Trophoblast cell (in vitro differentiated cells and primary cell): ENCODE measurements around the gene C19orf85.

Experiments
- DNase-seq, 2 donors: peaks; one replicate each; pipeline ENCODE4 v3.0.0-alpha.2; 2016
- H2AFZ ChIP-seq: 2 replicates; pipeline ENCODE4 v1.6.1; 2013; ENCODE audit warnings: low read length, moderate library complexity, mild to moderate bottlenecking; ENCODE audit not compliant: insufficient read depth, poor library complexity
- H2AK5ac ChIP-seq: 2 replicates; pipeline ENCODE4 v1.6.1; 2013; ENCODE audit warnings: mild to moderate bottlenecking, low read length
- H2BK120ac ChIP-seq: 2 replicates; pipeline ENCODE4 v1.6.1; 2013; ENCODE audit warnings: low read length, mild to moderate bottlenecking, moderate library complexity; ENCODE audit not compliant: insufficient read depth, poor library complexity
- H2BK12ac ChIP-seq: 2 replicates; pipeline ENCODE4 v1.6.1; 2013; ENCODE audit warnings: mild to moderate bottlenecking, low read length, moderate library complexity
- H2BK5ac ChIP-seq: 2 replicates; pipeline ENCODE4 v1.6.1; 2013; ENCODE audit warnings: low read length, low read depth, moderate library complexity, mild to moderate bottlenecking; ENCODE audit not compliant: poor library complexity
- H3K14ac ChIP-seq: 2 replicates; pipeline ENCODE4 v1.6.1; 2013; ENCODE audit warnings: mild to moderate bottlenecking, low read length
- H3K18ac ChIP-seq: 2 replicates; pipeline ENCODE4 v1.6.1; 2013; ENCODE audit warnings: mild to moderate bottlenecking, low read length
- H3K23ac ChIP-seq: 2 replicates; pipeline ENCODE4 v1.6.1; 2013; ENCODE audit warnings: low read length
- H3K27ac ChIP-seq: 2 replicates; pipeline ENCODE4 v1.5.1; 2013; ENCODE audit warnings: low read depth, mild to moderate bottlenecking, inconsistent platforms, low read length, moderate library complexity
- H3K27me3 ChIP-seq: 2 replicates; pipeline ENCODE4 v1.6.1; 2013; ENCODE audit warnings: inconsistent platforms, mild to moderate bottlenecking, low read length, moderate library complexity; ENCODE audit not compliant: insufficient read depth
- H3K36me3 ChIP-seq, 2 experiments: 1 replicate in 1 of 2; 2 replicates in 1 of 2; pipeline ENCODE4 v1.6.1; 2013; ENCODE audit warnings: low read length in 2 of 2, mild to moderate bottlenecking in 2 of 2, moderate library complexity in 1 of 2; ENCODE audit not compliant: insufficient read depth in 2 of 2, control insufficient read depth in 1 of 2
- H3K4ac ChIP-seq: 2 replicates; pipeline ENCODE4 v1.6.1; 2013; ENCODE audit warnings: low read depth, mild to moderate bottlenecking, low read length, moderate library complexity
- H3K4me1 ChIP-seq, 2 experiments: 1 replicate in 1 of 2; 2 replicates in 1 of 2; pipeline ENCODE4 v1.6.1; 2013; ENCODE audit warnings: low read length in 2 of 2, mild to moderate bottlenecking in 2 of 2, moderate library complexity in 1 of 2; ENCODE audit not compliant: insufficient read depth in 2 of 2, control insufficient read depth in 1 of 2
- H3K4me2 ChIP-seq: 2 replicates; pipeline ENCODE4 v1.6.1; 2013; ENCODE audit warnings: inconsistent platforms, mild to moderate bottlenecking, low read length, moderate library complexity
- H3K4me3 ChIP-seq: 2 replicates; pipeline ENCODE4 v1.5.1; 2013; ENCODE audit warnings: mild to moderate bottlenecking, low read depth, low read length, inconsistent platforms
- H3K79me1 ChIP-seq: one replicate; pipeline ENCODE4 v1.6.1; 2013; ENCODE audit warnings: low read length
- H3K79me2 ChIP-seq: 2 replicates; pipeline ENCODE4 v1.6.1; 2013; ENCODE audit warnings: low read length, mild to moderate bottlenecking; ENCODE audit not compliant: control insufficient read depth, insufficient read depth, poor library complexity
- H3K9ac ChIP-seq: 2 replicates; pipeline ENCODE4 v1.6.1; 2013; ENCODE audit warnings: mild to moderate bottlenecking, low read length
- H3K9me3 ChIP-seq: 2 replicates; pipeline ENCODE4 v1.6.1; 2013; ENCODE audit warnings: low read depth, mild to moderate bottlenecking, control low read depth, inconsistent platforms, low read length; ENCODE audit not compliant: insufficient read depth
- H4K12ac ChIP-seq: 2 replicates; pipeline ENCODE4 v1.6.1; 2013; ENCODE audit warnings: low read depth, mild to moderate bottlenecking, low read length, moderate library complexity
- H4K8ac ChIP-seq: 2 replicates; pipeline ENCODE4 v1.6.1; 2013; ENCODE audit warnings: low read depth, mild to moderate bottlenecking, low read length, moderate library complexity
- H4K91ac ChIP-seq: one replicate; pipeline ENCODE4 v1.6.1; 2013; ENCODE audit warnings: low read depth, mild to moderate bottlenecking, low read length, moderate library complexity
- WGBS: extraction: QIAGEN DNeasy Blood & Tissue Kit; methylation state at CpG from one replicate; pipeline ENCODE4 v1.1.7; 2013; ENCODE audit warnings: missing lambda C conversion rate; ENCODE audit not compliant: insufficient read length, insufficient coverage; ENCODE audit errors: extremely low coverage; 5-methylcytosine and 5-hydroxymethylcytosine counted together

Gene C19orf85

DNA sequence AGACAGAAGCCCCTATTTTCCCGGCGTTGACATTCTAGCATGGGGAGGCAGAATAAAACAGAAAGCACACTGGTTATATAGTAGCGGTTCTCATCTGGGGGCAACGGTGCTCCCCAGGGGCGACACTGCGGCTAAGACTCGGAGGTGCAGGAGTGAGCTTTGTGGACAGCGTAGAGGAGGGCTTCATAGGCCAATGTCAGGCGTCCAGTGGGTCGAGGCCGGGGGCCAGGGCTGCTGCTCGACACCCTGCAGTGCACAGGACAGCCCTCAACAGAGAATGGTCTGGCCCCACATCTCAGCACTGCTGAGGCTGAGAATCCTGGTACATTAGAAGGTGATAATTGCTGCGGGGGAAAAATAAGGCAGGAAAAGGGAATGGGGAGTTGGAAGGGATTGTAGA is 13.4 kb upstream of the C19orf85 start:
- Histone ChIP-seq H2AFZ (no peak overlapping the region), H3K27me3 (no peaks in the 10 kb centered on the region), H2BK5ac (no peak overlapping the region), H2AK5ac (peak overlapping the region; percentile 20), H3K23ac (no peak overlapping the region), H4K91ac (no peak overlapping the region), H3K79me2 (no peaks in the 10 kb centered on the region), H3K36me3 (peaks cover 12% of the 10 kb centered on the region in 2 experiments), H3K9me3 (peaks cover 1% of the 10 kb centered on the region), H2BK120ac (no peak overlapping the region), H3K9ac (no peak overlapping the region), H3K27ac (no peak overlapping the region), H3K18ac (no peak overlapping the region), H4K12ac (no peak overlapping the region), H3K4me3 (no peak overlapping the region), H3K14ac (peak overlapping the region; percentile 22), H3K4me2 (no peak overlapping the region), H3K79me1 (peaks cover 4% of the 10 kb centered on the region), H3K4ac (peak overlapping the region; percentile 28), H2BK12ac (peak overlapping the region; percentile 33), H3K4me1 (peaks cover 4 to 8% of the 10 kb centered on the region in 2 experiments), H4K8ac (no peak overlapping the region)
- no peak for DNase-seq
- 100% methylated on average over 1 of the region's 13 CpGs for WGBS

DNA sequence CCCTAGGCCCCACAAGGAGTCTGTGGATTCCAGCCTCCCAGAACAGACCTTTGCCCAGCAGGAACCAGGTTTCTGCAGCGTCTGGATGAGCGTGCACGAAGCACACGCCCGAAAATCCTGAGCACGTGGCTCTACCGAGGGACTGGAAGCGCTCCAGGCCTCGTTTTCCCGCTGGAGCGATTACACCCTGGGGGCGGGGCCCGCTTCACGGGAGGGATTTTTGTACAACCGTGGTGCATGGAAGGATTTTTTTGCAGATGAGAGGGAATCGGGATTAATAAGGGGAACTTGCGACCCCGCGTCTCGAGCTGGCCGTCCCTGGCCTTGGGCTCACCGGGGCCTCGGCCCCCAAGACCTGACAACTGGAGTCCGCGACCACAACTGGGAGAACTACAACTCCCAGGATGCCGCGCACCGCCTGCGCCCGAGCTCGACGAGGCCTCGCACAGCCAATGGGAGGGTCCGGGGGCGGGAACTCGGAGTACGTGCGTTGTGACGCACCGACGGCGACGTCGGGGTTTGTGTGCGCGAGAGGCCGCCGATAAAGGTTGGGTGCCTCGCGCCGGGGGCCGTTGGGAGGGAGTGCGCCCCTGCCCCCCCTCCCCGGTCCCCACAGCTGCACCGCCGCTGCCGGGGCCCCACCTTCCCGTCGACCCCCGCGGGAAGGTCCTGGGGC is 11.7 kb upstream of the C19orf85 start, which contains the start of gene ZNF628:
Gene ZNF628, plus strand, starts transcription at position 518 of the 676 bp plus-strand sequence. CDS start 3,294 bp downstream, outside the sequence.
- H2BK12ac ChIP-seq, result no peak within 1 kb of the TSS
- H3K27ac ChIP-seq, result peak within 1 kb of the TSS; percentile 75
- H4K8ac ChIP-seq, result peak within 1 kb of the TSS; percentile 91
- no peaks in the 10 kb centered on the region for H3K79me2 ChIP-seq
- peak within 1 kb of the TSS; percentile 56 for H2BK120ac ChIP-seq
- no peak within 1 kb of the TSS for H3K23ac ChIP-seq
- peak; percentile 97 to 98 for DNase-seq
- H3K9ac ChIP-seq, result peak within 1 kb of the TSS; percentile 89
- peak within 1 kb of the TSS; percentile 42 for H2AFZ ChIP-seq
- peak within 1 kb of the TSS; percentile 88 for H2AK5ac ChIP-seq
- peak within 1 kb of the TSS; percentile 79 for H3K4me3 ChIP-seq
- peak within 1 kb of the TSS; percentile 39 for H3K4ac ChIP-seq
- H3K18ac ChIP-seq, result peak within 1 kb of the TSS; percentile 49
- H4K91ac ChIP-seq, result peak within 1 kb of the TSS; percentile 92
- H3K14ac ChIP-seq, result peak within 1 kb of the TSS; percentile 80
- no peaks in the 10 kb centered on the region for H3K9me3 ChIP-seq
- H3K4me1 ChIP-seq, result peaks cover 4 to 8% of the 10 kb centered on the region in 2 experiments
- no peaks in the 10 kb centered on the region for H3K27me3 ChIP-seq
- peaks cover 1 to 3% of the 10 kb centered on the region in 2 experiments for H3K36me3 ChIP-seq
- H2BK5ac ChIP-seq, result peak within 1 kb of the TSS; percentile 76
- peak within 1 kb of the TSS; percentile 79 for H4K12ac ChIP-seq
- WGBS, result no CpG with 5 or more reads among the region's 61 CpGs
- peak within 1 kb of the TSS; percentile 87 for H3K4me2 ChIP-seq
- peaks cover 4% of the 10 kb centered on the region for H3K79me1 ChIP-seq

DNA sequence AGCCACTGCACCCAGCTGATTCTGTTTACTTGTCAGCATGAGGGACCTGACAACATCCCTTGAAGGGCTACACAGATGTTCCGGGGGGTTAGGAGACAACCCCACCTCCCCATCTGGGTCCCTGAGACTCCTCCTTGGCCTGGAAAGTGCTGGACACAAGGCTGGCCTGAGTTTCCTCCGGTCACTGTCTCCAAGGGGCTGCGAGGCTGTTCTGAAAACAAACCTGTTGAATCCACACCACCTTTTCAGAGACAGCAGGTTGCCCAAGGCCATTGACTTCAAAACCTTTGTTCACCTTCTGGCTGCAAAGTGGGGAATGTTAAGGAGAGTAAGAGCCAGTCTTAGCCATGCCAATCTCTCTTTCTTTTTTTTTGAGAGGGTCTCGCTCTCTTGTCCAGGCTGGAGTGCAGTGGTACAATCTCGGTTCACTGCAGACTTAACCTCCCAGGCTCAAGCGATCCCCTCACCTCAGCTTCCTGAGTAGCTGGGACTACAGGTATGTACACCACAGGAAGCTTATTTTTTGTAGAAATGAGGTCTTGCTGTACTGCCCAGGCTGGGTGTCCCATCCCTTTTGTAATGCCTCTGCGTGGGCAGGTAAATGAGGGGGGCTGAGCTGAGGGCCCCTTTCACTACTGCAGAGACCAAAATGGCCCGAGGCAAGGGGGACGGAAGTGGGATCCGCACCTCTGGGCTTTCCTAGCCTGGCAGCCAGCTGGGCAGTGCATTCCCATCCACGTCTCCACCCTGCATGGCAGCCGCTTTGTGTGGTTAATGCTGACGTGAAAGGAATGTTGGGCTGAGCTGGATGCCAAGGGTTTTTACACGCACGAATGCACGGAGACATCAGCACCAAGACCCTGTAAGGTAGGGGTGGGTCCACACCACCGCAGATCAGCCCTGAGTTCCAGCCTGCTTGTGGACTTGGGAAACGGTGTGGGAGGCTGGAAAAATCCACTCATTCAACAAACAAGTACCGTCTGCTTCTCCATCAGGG is 10.0 kb upstream of the C19orf85 start:
- no peak overlapping the region for H3K4me3 ChIP-seq
- H3K23ac ChIP-seq, result no peak overlapping the region
- no peak for DNase-seq
- H3K9ac ChIP-seq, result no peak overlapping the region
- peak overlapping the region; percentile 5 for H2BK12ac ChIP-seq
- H3K27me3 ChIP-seq, result no peaks in the 10 kb centered on the region
- peaks cover 4% of the 10 kb centered on the region for H3K79me1 ChIP-seq
- no peak overlapping the region for H3K14ac ChIP-seq
- no peak overlapping the region for H4K8ac ChIP-seq
- H3K4me1 ChIP-seq, result peaks cover 4 to 8% of the 10 kb centered on the region in 2 experiments
- no peak overlapping the region for H2AFZ ChIP-seq
- no peaks in the 10 kb centered on the region for H3K79me2 ChIP-seq
- no CpG with 5 or more reads among the region's 19 CpGs for WGBS
- H3K18ac ChIP-seq, result no peak overlapping the region
- no peak overlapping the region for H3K27ac ChIP-seq
- H4K91ac ChIP-seq, result peak overlapping the region; percentile 42
- no peak overlapping the region for H3K4me2 ChIP-seq
- no peak overlapping the region for H2BK120ac ChIP-seq
- H3K36me3 ChIP-seq, result no peaks in the 10 kb centered on the region
- no peak overlapping the region for H2AK5ac ChIP-seq
- no peak overlapping the region for H2BK5ac ChIP-seq
- H3K9me3 ChIP-seq, result no peaks in the 10 kb centered on the region
- H4K12ac ChIP-seq, result peak overlapping the region; percentile 1
- no peak overlapping the region for H3K4ac ChIP-seq

DNA sequence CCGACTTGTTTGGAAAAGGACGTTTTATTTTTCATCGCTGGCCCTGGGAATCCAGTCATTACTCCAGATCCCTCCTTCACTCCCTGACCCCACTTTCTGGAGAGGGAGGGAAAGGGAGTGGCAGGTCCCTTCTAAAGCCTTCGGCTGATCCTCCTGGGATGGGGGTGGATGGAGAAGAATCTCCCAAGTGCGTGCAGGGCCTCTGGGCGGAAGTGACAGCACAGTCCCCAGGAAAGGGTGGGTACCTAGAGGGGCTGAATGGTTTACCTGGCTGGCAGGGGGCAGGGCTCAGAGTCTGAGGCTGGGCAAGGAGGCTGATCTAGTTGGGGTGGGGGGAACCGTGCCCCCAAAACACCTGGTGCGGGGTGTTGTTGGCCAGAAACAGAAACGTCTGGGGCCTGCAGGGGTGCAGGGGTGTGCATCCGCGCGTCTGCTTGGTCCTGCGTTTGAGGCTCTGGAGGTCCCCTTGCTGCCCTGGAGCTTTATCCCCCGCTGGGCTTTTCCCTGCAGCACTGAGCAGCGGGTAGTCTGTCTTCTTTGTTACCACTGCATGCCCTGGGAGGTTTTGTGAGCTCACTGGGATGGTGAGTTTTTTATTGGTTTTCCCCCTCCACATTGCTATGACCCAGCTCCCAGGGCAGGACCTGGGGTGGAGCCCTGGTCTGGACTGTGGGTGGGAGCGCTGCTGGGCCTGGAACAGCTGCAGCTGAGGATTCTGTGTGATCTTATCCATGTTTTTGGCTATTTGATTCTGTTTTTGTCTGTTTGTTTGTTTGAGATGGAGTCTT is 8.9 kb upstream of the C19orf85 start:
- H3K4ac ChIP-seq, result no peak overlapping the region
- peak overlapping the region; percentile 16 for H2BK12ac ChIP-seq
- H3K36me3 ChIP-seq, result no peaks in the 10 kb centered on the region
- H4K12ac ChIP-seq, result no peak overlapping the region
- H3K9me3 ChIP-seq, result no peaks in the 10 kb centered on the region
- H2AFZ ChIP-seq, result no peak overlapping the region
- peaks cover 4% of the 10 kb centered on the region for H3K79me1 ChIP-seq
- no peaks in the 10 kb centered on the region for H3K27me3 ChIP-seq
- no peak overlapping the region for H3K4me2 ChIP-seq
- H3K18ac ChIP-seq, result no peak overlapping the region
- H2BK120ac ChIP-seq, result no peak overlapping the region
- no peak overlapping the region for H3K4me3 ChIP-seq
- no peak overlapping the region for H3K9ac ChIP-seq
- H2BK5ac ChIP-seq, result no peak overlapping the region
- H2AK5ac ChIP-seq, result no peak overlapping the region
- H3K27ac ChIP-seq, result no peak overlapping the region
- no peak overlapping the region for H3K23ac ChIP-seq
- no peaks in the 10 kb centered on the region for H3K79me2 ChIP-seq
- peak overlapping the region; percentile 4 for H3K14ac ChIP-seq
- peak overlapping the region; percentile 15 for H4K91ac ChIP-seq
- peak overlapping the region; percentile 22 for H4K8ac ChIP-seq
- DNase-seq, result no peak
- H3K4me1 ChIP-seq, result peaks cover 4 to 8% of the 10 kb centered on the region in 2 experiments
- WGBS, result no CpG with 5 or more reads among the region's 16 CpGs
